VCaP (cell line): ENCODE data around the gene MFSD6.

Experiments used
- H3K27ac ChIP-seq: fragments of 450-650 bp; 2 replicates; pipeline ENCODE4 v1.5.1; 2017
- CTCF ChIP-seq: fragments of 450-650 bp; conservative IDR thresholded peaks from 2 replicates; pipeline ENCODE4 v1.5.1; 2017; ENCODE audit warnings: mild to moderate bottlenecking, moderate library complexity

Gene MFSD6

GRCh38 chr2:190415251-190415650, 7.1 kb downstream of the MFSD6 start:
- TF ChIP-seq CTCF: no peak
- no peak overlapping the region for H3K27ac ChIP-seq

DNA sequence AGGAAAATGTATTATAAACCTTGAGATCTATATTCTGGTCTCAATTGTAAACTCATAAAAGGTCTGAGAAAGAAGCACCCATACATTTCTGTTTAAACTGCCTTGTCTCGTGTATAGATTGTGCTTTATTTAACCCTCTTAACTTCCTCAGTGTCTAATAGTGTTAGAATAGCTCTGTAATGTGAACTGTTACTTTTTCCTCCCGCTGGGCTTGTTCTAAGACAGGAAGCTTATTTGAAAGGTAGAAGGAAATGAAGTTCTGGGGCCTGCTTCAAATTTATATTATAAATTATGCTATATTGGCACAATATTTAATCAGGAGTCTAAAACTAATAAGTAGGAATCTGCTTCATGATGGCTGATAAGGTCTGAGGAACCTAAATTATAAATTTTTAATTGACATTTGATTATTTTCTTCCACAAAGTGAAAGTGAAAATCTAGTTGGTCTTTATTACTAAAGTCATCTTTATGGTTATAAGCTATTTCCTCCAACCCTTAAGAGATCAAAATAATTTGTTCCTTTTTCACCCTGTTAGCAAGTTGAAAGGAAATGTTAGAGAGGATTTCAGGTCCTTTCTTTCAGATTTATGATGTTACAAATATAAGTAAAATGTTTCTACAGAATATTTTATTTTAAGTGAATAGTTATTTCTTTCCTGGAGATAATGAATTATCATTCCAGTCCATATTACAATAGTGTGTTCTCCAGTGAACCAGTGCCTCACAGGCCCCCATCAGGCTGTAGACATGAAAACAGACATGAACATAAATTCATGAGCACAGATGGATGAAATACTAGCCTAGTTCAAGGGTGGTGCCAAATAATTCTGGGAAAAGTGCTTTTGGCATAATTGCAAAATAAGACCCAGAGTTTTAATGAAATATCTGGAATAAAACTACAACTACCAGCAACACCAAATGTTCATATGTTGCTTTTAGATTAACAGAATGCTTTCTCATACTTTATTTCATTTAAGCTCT, 7.9 kb downstream of the MFSD6 start:
- TF ChIP-seq CTCF: no peak
- peak overlapping the region; percentile 50 for H3K27ac ChIP-seq

GRCh38 chr2:190417045-190417842, 9.1 kb downstream of the MFSD6 start:
- no peak for TF ChIP-seq CTCF
- peak overlapping the region; percentile 50 for H3K27ac ChIP-seq

GRCh38 chr2:190418727-190419126, 10.6 kb downstream of the MFSD6 start:
- TF ChIP-seq CTCF: no peak
- no peak overlapping the region for H3K27ac ChIP-seq

- H3K27ac ChIP-seq: peak overlapping the region; percentile 1; the same call in 1 of the 2 replicates
- no peak for TF ChIP-seq CTCF
Observed at GRCh38 chr2:190420801-190421200, 12.6 kb downstream of the MFSD6 start.

DNA sequence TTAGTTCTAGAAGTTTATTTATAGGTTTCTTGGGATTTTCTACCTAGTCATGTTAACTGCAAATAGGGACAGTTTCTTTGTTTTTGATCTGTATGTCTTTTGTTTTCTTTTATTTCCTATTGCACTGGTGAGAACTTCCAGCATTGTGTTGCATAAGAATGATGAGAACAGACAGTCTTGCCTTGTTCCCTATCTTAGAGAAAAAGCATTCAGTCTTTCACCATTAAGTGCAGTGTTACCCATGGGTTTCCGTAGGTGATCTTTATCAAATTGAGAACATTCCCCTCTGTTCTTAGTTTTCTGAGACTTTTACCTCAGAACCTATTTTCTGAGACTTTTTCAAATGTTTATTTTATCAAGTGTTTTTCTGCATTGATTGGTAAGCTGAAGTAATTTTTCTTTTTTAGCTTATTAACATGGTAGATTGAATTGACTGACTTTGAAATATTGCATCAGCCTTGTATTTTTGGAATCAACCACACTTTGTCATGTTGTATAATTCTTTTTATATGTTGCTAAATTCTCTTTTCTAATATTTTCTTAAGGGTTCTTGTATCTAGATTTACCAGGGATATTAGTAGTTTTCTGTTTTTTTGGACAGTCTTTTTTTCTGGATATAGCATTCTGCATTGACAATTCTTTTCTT, 17.2 kb downstream of the MFSD6 start:
- TF ChIP-seq CTCF: no peak
- no peak overlapping the region for H3K27ac ChIP-seq
